Epidermal melanocyte (primary cell): ENCODE results near the gene SALL2.

Experiments used
- DNase-seq: peaks from one replicate; pipeline ENCODE4 v3.0.0; 2011; ENCODE audit warnings: low spot score; ENCODE audit not compliant: insufficient read length

The SALL2 gene

GRCh38 chr14:21528381-21529348 lies 2.5 kb upstream of the SALL2 start:
- no peak for DNase-seq

GRCh38 chr14:21527318-21527679 lies 1.2 kb upstream of the SALL2 start:
- DNase-seq, result no peak

- no peak for DNase-seq
Observed at GRCh38 chr14:21526672-21527317, 649 bp upstream of the SALL2 start.

GRCh38 chr14:21525571-21525961 lies 580 bp downstream of the SALL2 start:
- DNase-seq, result no peak

- DNase-seq, result no peak
Observed at GRCh38 chr14:21524575-21525490, 1.3 kb downstream of the SALL2 start.

GRCh38 chr14:21523203-21523602 lies 2.9 kb downstream of the SALL2 start:
- no peak for DNase-seq

GRCh38 chr14:21521501-21521900 lies 4.6 kb downstream of the SALL2 start:
- no peak for DNase-seq

GRCh38 chr14:21520767-21521166 lies 5.4 kb downstream of the SALL2 start:
- DNase-seq, result no peak

GRCh38 chr14:21518725-21519124 lies 7.4 kb downstream of the SALL2 start:
- no peak for DNase-seq

- no peak for DNase-seq
Observed at GRCh38 chr14:21514341-21514740, 11.8 kb downstream of the SALL2 start.

- DNase-seq, result peak; percentile 91
Observed at GRCh38 chr14:21510735-21511657, 15.2 kb downstream of the SALL2 start, which contains the start of gene METTL3. METTL3 (minus strand) TSS chr14:21511340; CDS start chr14:21511223, 117 bp downstream.

GRCh38 chr14:21509432-21510143 lies 16.6 kb downstream of the SALL2 start:
- no peak for DNase-seq

GRCh38 chr14:21506557-21506956 lies 19.6 kb downstream of the SALL2 start:
- no peak for DNase-seq

- DNase-seq, result no peak
Observed at GRCh38 chr14:21505012-21505553, 21.1 kb downstream of the SALL2 start.

- DNase-seq, result no peak
Observed at GRCh38 chr14:21503376-21503775, 22.8 kb downstream of the SALL2 start.

- DNase-seq, result no peak
Observed at GRCh38 chr14:21501568-21501967, 24.6 kb downstream of the SALL2 start.

- DNase-seq, result peak; percentile 50
Observed at GRCh38 chr14:21498540-21499526, 27.3 kb downstream of the SALL2 start.

GRCh38 chr14:21496453-21496852 lies 29.7 kb downstream of the SALL2 start:
- DNase-seq, result no peak
